ENCODE results near the gene GALT.

Gene GALT

DNA sequence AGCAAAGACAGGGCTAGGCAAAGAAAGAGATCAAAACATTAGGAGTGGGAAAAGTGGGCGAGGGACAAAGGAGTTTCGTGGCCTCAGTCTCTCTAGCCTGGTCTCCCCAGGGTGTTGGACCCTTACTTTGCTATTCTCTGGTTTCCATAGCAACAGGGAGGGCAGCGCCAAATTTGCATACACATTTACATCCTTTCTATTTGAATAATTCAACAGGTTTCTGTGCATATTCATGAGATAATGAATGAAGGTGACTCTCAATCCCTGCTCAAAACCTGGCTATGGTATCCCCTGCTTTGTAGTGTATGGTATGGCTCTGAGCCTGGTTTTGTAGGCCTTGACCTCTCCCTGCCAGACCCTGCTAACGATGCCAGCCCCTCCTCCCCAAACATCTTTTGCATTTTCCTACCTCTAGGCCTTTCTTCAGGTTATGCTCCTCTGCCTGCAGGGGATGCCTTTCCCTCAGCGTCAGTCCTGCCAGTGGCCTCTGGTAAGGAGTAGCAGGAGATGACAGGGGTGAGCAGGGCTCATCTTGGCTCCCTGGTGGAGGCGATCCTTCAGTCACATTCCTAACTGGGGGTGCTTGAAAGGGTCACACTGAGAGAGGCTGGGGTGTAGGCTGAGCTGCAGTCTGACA lies 44.4 kb upstream of the GALT start:
- Histone ChIP-seq H3K4me1 (ENCODE audit: low read length) (no peaks in the 10 kb centered on the region), H3K9ac (ENCODE audit: low read length) (no peak overlapping the region), H3K27me3 (replicated peaks; ENCODE audit: insufficient read depth, low read length) (peaks cover 8% of the 10 kb centered on the region), H2AFZ (ENCODE audit: low read length) (no peak overlapping the region), H3K9me2 (replicated peaks; ENCODE audit: insufficient read depth, low read length) (no peaks in the 10 kb centered on the region), H4K20me1 (ENCODE audit: insufficient read depth, low read length) (no peaks in the 10 kb centered on the region), H3K4me3 (ENCODE audit: low read length) (no peak overlapping the region), H3K4me2 (ENCODE audit: low read depth, low read length) (no peak overlapping the region), H3F3A (ENCODE audit: insufficient read depth, low read length) (no peaks in the 10 kb centered on the region), H3K79me2 (ENCODE audit: low read length) (no peaks in the 10 kb centered on the region), H3K27ac (ENCODE audit: low read length) (no peak overlapping the region), H3K36me3 (replicated peaks; ENCODE audit: insufficient read depth, low read length) (no peaks in the 10 kb centered on the region), H3K9me3 (replicated peaks; ENCODE audit: insufficient read depth, low read length) (no peaks in the 10 kb centered on the region)
- no peak for DNase-seq
- TF ChIP-seq EZH2 (optimal IDR thresholded peaks at IDR 0.05; ENCODE audit: low read depth, low read length) (no peak), EZH2phosphoT487 (IDR thresholded peaks at IDR 0.05; ENCODE audit: low read length) (no peak), CTCF (IDR thresholded peaks at IDR 0.05; ENCODE audit: low read length) (no peak)

GRCh38 chr9:34603610-34604231 lies 42.8 kb upstream of the GALT start:
- Histone ChIP-seq H3F3A (ENCODE audit: insufficient read depth, low read length) (no peaks in the 10 kb centered on the region), H3K9me2 (replicated peaks; ENCODE audit: insufficient read depth, low read length) (no peaks in the 10 kb centered on the region), H3K27me3 (replicated peaks; ENCODE audit: insufficient read depth, low read length) (peaks cover 8% of the 10 kb centered on the region), H3K36me3 (replicated peaks; ENCODE audit: insufficient read depth, low read length) (no peaks in the 10 kb centered on the region), H3K4me2 (ENCODE audit: low read depth, low read length) (no peak overlapping the region), H2AFZ (ENCODE audit: low read length) (no peak overlapping the region), H3K4me1 (ENCODE audit: low read length) (no peaks in the 10 kb centered on the region), H3K27ac (ENCODE audit: low read length) (no peak overlapping the region), H3K9ac (ENCODE audit: low read length) (no peak overlapping the region), H4K20me1 (ENCODE audit: insufficient read depth, low read length) (no peaks in the 10 kb centered on the region), H3K79me2 (ENCODE audit: low read length) (no peaks in the 10 kb centered on the region), H3K9me3 (replicated peaks; ENCODE audit: insufficient read depth, low read length) (no peaks in the 10 kb centered on the region), H3K4me3 (ENCODE audit: low read length) (no peak overlapping the region)
- DNase-seq, result peak; percentile 73
- TF ChIP-seq EZH2phosphoT487 (IDR thresholded peaks at IDR 0.05; ENCODE audit: low read length), result no peak
- no peak for TF ChIP-seq EZH2 (optimal IDR thresholded peaks at IDR 0.05; ENCODE audit: low read depth, low read length)
- peak; percentile 95 for TF ChIP-seq CTCF (IDR thresholded peaks at IDR 0.05; ENCODE audit: low read length)

GRCh38 chr9:34606190-34606589 lies 40.3 kb upstream of the GALT start:
- H2AFZ ChIP-seq (ENCODE audit: low read length), result no peak overlapping the region
- no peak for DNase-seq
- no peak for TF ChIP-seq EZH2phosphoT487 (IDR thresholded peaks at IDR 0.05; ENCODE audit: low read length)
- no peak for TF ChIP-seq CTCF (IDR thresholded peaks at IDR 0.05; ENCODE audit: low read length)
- TF ChIP-seq EZH2 (optimal IDR thresholded peaks at IDR 0.05; ENCODE audit: low read depth, low read length), result no peak
- H3K27me3 ChIP-seq (replicated peaks; ENCODE audit: insufficient read depth, low read length), result peaks cover 8% of the 10 kb centered on the region
- no peak overlapping the region for H3K27ac ChIP-seq (ENCODE audit: low read length)
- H3K9me3 ChIP-seq (replicated peaks; ENCODE audit: insufficient read depth, low read length), result no peaks in the 10 kb centered on the region
- H4K20me1 ChIP-seq (ENCODE audit: insufficient read depth, low read length), result no peaks in the 10 kb centered on the region
- H3K9ac ChIP-seq (ENCODE audit: low read length), result no peak overlapping the region
- no peaks in the 10 kb centered on the region for H3K9me2 ChIP-seq (replicated peaks; ENCODE audit: insufficient read depth, low read length)
- peaks cover 3% of the 10 kb centered on the region; the same call in 1 of the 2 replicates for H3K4me1 ChIP-seq (ENCODE audit: low read length)
- peaks cover 7% of the 10 kb centered on the region for H3K79me2 ChIP-seq (ENCODE audit: low read length)
- H3F3A ChIP-seq (ENCODE audit: insufficient read depth, low read length), result no peaks in the 10 kb centered on the region
- no peak overlapping the region for H3K4me3 ChIP-seq (ENCODE audit: low read length)
- no peak overlapping the region for H3K4me2 ChIP-seq (ENCODE audit: low read depth, low read length)
- H3K36me3 ChIP-seq (replicated peaks; ENCODE audit: insufficient read depth, low read length), result no peaks in the 10 kb centered on the region
